IMR-90 (cell line): ENCODE results near the gene B3GNT9. TPM values are rescaled to one million over a fixed set of nuclear protein-coding genes. Genes with fewer than 3 reads are reported as not detected.

ENCODE experiments used
- ATAC-seq: fragments of 200-7000 bp; cut with Tn5 transposase; 2 replicates; pipeline ENCODE4 v1.9.1; 2020; ENCODE audit warnings: low read depth, mild to moderate bottlenecking, moderate library complexity
- BruUV-seq: library from RNA; stranded (reverse); fragments of 400-500 nt; replicated peaks from 2 replicates; lab custom pipeline; 2021; lab: Mats Ljungman, UMichigan
- CTCF ChIA-PET: fragments of 300-600 bp; formaldehyde crosslinking; extraction: SDS; loops from one replicate; lab custom pipeline; 2021; ENCODE audit warnings: antibody characterized with exemption; lab: Yijun Ruan, JAX
- POLR2A ChIA-PET: fragments of 300-600 bp; sonication (Branson Sonifier 250); formaldehyde crosslinking; loops from one replicate; lab custom pipeline; 2022; ENCODE audit warnings: antibody characterized with exemption; ENCODE audit not compliant: unreplicated experiment; lab: Charles Lee
- DNase-seq: peaks from one replicate; pipeline ENCODE4 v3.0.0; 2013
- H2AFZ ChIP-seq: replicated peaks from 2 replicates; pipeline ENCODE3; 2013; ENCODE audit warnings: low read length, mild to moderate bottlenecking; ENCODE audit not compliant: poor library complexity
- H2AK5ac ChIP-seq: 2 replicates; pipeline ENCODE4 v1.6.1; 2013; ENCODE audit warnings: low read depth, low read length, inconsistent platforms
- H2AK9ac ChIP-seq: replicated peaks from 2 replicates; pipeline ENCODE3; 2013; ENCODE audit warnings: mild to moderate bottlenecking, low read depth, low read length, moderate library complexity; ENCODE audit not compliant: poor library complexity
- H2BK120ac ChIP-seq: 2 replicates; pipeline ENCODE4 v1.6.1; 2013; ENCODE audit warnings: low read depth, low read length, inconsistent platforms
- H2BK15ac ChIP-seq: 3 replicates; pipeline ENCODE4 v1.6.1; 2013; ENCODE audit warnings: low read depth, low read length, inconsistent platforms
- H2BK20ac ChIP-seq: 2 replicates; pipeline ENCODE4 v1.6.1; 2013; ENCODE audit warnings: low read depth, mild to moderate bottlenecking, inconsistent platforms, low read length, moderate library complexity
- H2BK5ac ChIP-seq: 2 replicates; pipeline ENCODE4 v1.6.1; 2013; ENCODE audit warnings: mild to moderate bottlenecking, low read depth, low read length, inconsistent platforms; ENCODE audit not compliant: poor library complexity, severe bottlenecking
- H3K14ac ChIP-seq: replicated peaks from 2 replicates; pipeline ENCODE4 v1.6.1; 2013; ENCODE audit warnings: low read depth, low read length, inconsistent platforms
- H3K18ac ChIP-seq: 2 replicates; pipeline ENCODE4 v1.6.1; 2013; ENCODE audit warnings: low read depth, low read length, control low read depth
- H3K23ac ChIP-seq: 2 replicates; pipeline ENCODE4 v1.6.1; 2013; ENCODE audit warnings: low read depth, low read length, inconsistent platforms
- H3K27ac ChIP-seq: 2 replicates; pipeline ENCODE4 v1.5.1; 2013; ENCODE audit warnings: mild to moderate bottlenecking, control low read depth, low read length; ENCODE audit not compliant: insufficient read depth
- H3K27me3 ChIP-seq: 2 replicates; pipeline ENCODE4 v1.6.1; 2013; ENCODE audit warnings: low read length; ENCODE audit not compliant: control insufficient read depth, insufficient read depth
- H3K36me3 ChIP-seq: 2 replicates; pipeline ENCODE4 v1.6.1; 2013; ENCODE audit warnings: low read length, mixed read lengths; ENCODE audit not compliant: control insufficient read depth, insufficient read depth
- H3K4ac ChIP-seq: 2 replicates; pipeline ENCODE4 v1.6.1; 2013; ENCODE audit warnings: low read depth, low read length, inconsistent platforms
- H3K4me1 ChIP-seq: 2 replicates; pipeline ENCODE4 v1.6.1; 2013; ENCODE audit warnings: low read length, mixed read lengths; ENCODE audit not compliant: control insufficient read depth, insufficient read depth
- H3K4me2 ChIP-seq: 2 replicates; pipeline ENCODE4 v1.6.1; 2013; ENCODE audit warnings: low read depth, mild to moderate bottlenecking, control low read depth, low read length, moderate library complexity
- H3K4me3 ChIP-seq: 2 replicates; pipeline ENCODE4 v1.5.1; 2013; ENCODE audit warnings: low read depth, mild to moderate bottlenecking, control low read depth, low read length, moderate library complexity; ENCODE audit not compliant: insufficient read depth
- H3K56ac ChIP-seq: 2 replicates; pipeline ENCODE4 v1.6.1; 2013; ENCODE audit warnings: low read length, inconsistent platforms; ENCODE audit not compliant: insufficient read depth; ENCODE audit errors: extremely low read depth
- H3K79me1 ChIP-seq, 2 experiments: 2 replicates each; pipeline ENCODE4 v1.6.1; 2013; ENCODE audit warnings: low read length in 2 of 2, inconsistent platforms in 1 of 2, low read depth in 1 of 2
- H3K9ac ChIP-seq: 2 replicates; pipeline ENCODE4 v1.6.1; 2013; ENCODE audit warnings: low read depth, low read length, control low read depth
- H3K9me1 ChIP-seq: 2 replicates; pipeline ENCODE4 v1.6.1; 2013; ENCODE audit warnings: low read length, inconsistent platforms; ENCODE audit not compliant: insufficient read depth
- H3K9me3 ChIP-seq: 2 replicates; pipeline ENCODE4 v1.6.1; 2013; ENCODE audit warnings: low read length; ENCODE audit not compliant: control insufficient read depth, insufficient read depth
- H4K20me1 ChIP-seq: 2 replicates; pipeline ENCODE4 v1.6.1; 2013; ENCODE audit warnings: low read length, inconsistent platforms; ENCODE audit not compliant: insufficient read depth
- H4K5ac ChIP-seq: 2 replicates; pipeline ENCODE4 v1.6.1; 2013; ENCODE audit warnings: mild to moderate bottlenecking, low read depth, low read length, control low read depth
- H4K8ac ChIP-seq, 2 experiments: 2 replicates each; pipeline ENCODE4 v1.6.1; 2013; ENCODE audit warnings: low read depth in 2 of 2, low read length in 2 of 2, control low read depth in 1 of 2, inconsistent platforms in 1 of 2
- H4K91ac ChIP-seq: 2 replicates; pipeline ENCODE4 v1.6.1; 2013; ENCODE audit warnings: low read depth, low read length, inconsistent platforms; ENCODE audit not compliant: insufficient read depth
- FOS ChIP-seq: fragments of 150-350 bp; IDR thresholded peaks from 2 replicates; pipeline ENCODE4 v1.6.1; 2016; ENCODE audit warnings: low read depth, low read length
- POLR2A ChIP-seq: IDR thresholded peaks from 2 replicates; pipeline ENCODE4 v1.6.1; 2012; ENCODE audit warnings: mild to moderate bottlenecking, low read depth, low read length
- RFX5 ChIP-seq: IDR thresholded peaks from 2 replicates; pipeline ENCODE4 v1.8.0; 2012; ENCODE audit warnings: low read depth, mild to moderate bottlenecking, low read length, moderate library complexity
- WGBS, 2 experiments: methylation state at CpG; one replicate each; pipeline versions ENCODE4 v1.1.5 to v1.1.7; 2013; ENCODE audit warnings: missing lambda C conversion rate in 2 of 2; ENCODE audit not compliant: insufficient read length in 1 of 2; ENCODE audit errors: extremely low coverage in 2 of 2; 5-methylcytosine and 5-hydroxymethylcytosine counted together
- dilution Hi-C: fragments of 300-500 bp; cut with HindIII; formaldehyde crosslinking; loops from one replicate; pipeline ENCODE4 v1.14.3; 2018; ENCODE audit warnings: low sequenced_read_pairs; ENCODE audit not compliant: unreplicated experiment
- in situ Hi-C: fragments of 300-500 bp; cut with MboI; formaldehyde crosslinking; loops from 3 replicates; pipeline ENCODE4 v1.14.3; 2019; ENCODE audit warnings: low sequenced_read_pairs, inconsistent platforms, mixed read lengths
- intact Hi-C: fragments of 100-400 bp; cut with micrococcal nuclease; formaldehyde crosslinking; loops from 2 replicates; pipeline ENCODE4 v1.10.0; 2022
- polyA plus RNA-seq, 3 experiments: library from polyadenylated mRNA; depleted of rRNA; stranded (reverse); fragments of >200 nt; gene quantifications; 2 replicates each; pipeline ENCODE4 v1.2.3, GENCODE V29; 2012; ENCODE audit warnings: low replicate concordance in 1 of 3
- total RNA-seq: library from RNA; depleted of rRNA; stranded (reverse); fragments of >200 nt; gene quantifications from 2 replicates; pipeline ENCODE4 v1.2.3, GENCODE V29; 2012
- TF ChIP-seq, protein P1 (sequence below): fragments of 150-350 bp; IDR thresholded peaks from 2 replicates; pipeline ENCODE4 v1.6.1; 2017; ENCODE audit warnings: mild to moderate bottlenecking, antibody characterized with exemption, low read length, low read depth

Gene B3GNT9
- total and polyA plus RNA-seq, 2 of the 4 experiments (the other 2 are of a cell fraction) = 5.0 to 12.0 TPM

DNA sequence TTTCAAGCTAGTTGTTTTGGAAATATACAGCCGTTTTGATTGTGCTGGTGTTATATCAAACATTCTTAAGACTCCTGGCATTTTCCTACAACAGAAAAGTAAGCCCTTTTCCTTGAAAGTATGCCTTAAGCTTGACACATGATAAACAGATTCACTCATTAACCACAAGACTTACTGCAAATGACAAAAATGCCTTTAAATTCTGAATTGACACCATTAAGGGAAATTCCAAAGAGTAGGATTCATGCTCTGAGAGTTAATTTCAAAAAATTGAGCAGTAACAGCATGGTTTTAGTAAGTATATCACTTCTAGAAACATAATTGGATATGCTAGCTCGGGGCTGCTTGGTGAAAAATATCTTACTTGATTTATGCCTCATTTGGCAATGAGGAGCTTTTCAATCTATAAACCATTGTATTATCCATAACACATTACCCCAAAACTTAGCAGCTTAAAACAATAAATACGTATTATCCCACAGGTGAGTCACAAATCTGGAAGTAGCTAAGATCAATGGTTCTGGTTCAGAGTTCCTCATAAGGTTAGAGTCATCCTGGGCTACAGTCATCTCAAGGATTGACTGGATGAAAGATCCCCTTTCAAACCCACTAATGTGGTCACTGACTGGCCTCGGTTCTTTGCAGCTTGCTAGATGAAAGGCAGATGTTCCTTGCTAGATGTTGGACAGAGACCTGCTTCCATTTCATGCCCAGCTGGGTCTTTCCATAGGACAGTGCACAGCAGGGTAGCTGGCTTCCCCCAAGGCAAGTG lies 49.3 kb downstream of the B3GNT9 start:
- no peak overlapping the region for H2BK120ac ChIP-seq
- H3K4me2 ChIP-seq = no peak overlapping the region
- peak overlapping the region; percentile 53 for H2BK5ac ChIP-seq
- no CpG with 5 or more reads among the region's 4 CpGs for WGBS, 2 experiments
- peak; percentile 27; the same call in 1 of the 2 replicates for ATAC-seq
- H3K79me1 ChIP-seq = peaks cover 5 to 6% of the 10 kb centered on the region in 2 experiments; a peak in 3 of 4 replicates
- H2BK15ac ChIP-seq = no peak overlapping the region
- no peak overlapping the region for H4K91ac ChIP-seq
- H4K20me1 ChIP-seq = peaks cover 19% of the 10 kb centered on the region
- intact Hi-C loops = loop anchor here (1.0 kb wide), 2 partner anchors 83 to 124 kb away; no protein-coding TSS in a partner anchor
- ChIA-PET CTCF (interaction anchor here (0.6 to 2.6 kb wide), 14 partner anchors 10 to 154 kb away, joined by 3 to 22 read pairs (median 4); partner anchors contain the start of gene NOL3), POLR2A (interaction anchor here (0.6 kb wide), 2 partner anchors 64 to 78 kb away, joined by 3 to 4 read pairs; no protein-coding TSS in a partner anchor)
- no peak overlapping the region; the same call in 1 of the 2 replicates for H3K18ac ChIP-seq
- TF ChIP-seq, protein P1, sequence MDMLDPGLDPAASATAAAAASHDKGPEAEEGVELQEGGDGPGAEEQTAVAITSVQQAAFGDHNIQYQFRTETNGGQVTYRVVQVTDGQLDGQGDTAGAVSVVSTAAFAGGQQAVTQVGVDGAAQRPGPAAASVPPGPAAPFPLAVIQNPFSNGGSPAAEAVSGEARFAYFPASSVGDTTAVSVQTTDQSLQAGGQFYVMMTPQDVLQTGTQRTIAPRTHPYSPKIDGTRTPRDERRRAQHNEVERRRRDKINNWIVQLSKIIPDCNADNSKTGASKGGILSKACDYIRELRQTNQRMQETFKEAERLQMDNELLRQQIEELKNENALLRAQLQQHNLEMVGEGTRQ = no peak
- TF ChIP-seq POLR2A (no peak), RFX5 (no peak), FOS (no peak)
- H3K27me3 ChIP-seq = no peaks in the 10 kb centered on the region
- no peaks in the 10 kb centered on the region for H3K9me3 ChIP-seq
- in situ Hi-C loops = no loop called here
- H3K9me1 ChIP-seq = peaks cover 6% of the 10 kb centered on the region; the same call in 1 of the 2 replicates
- H4K5ac ChIP-seq = no peak overlapping the region
- dilution Hi-C loops = no loop called here
- H3K4me1 ChIP-seq = peaks cover 5% of the 10 kb centered on the region
- no peak overlapping the region for H2BK20ac ChIP-seq
- no peak overlapping the region for H3K9ac ChIP-seq
- peak; percentile 72 for DNase-seq
- peak overlapping the region; percentile 44 for H2AK5ac ChIP-seq
- H4K8ac ChIP-seq = no peak overlapping the region
- H3K56ac ChIP-seq = no peak overlapping the region
- H3K27ac ChIP-seq = 0 out of 2 replicates have a peak overlapping the region, but pooled peaks have one; percentile 16
- H3K14ac ChIP-seq = no peak overlapping the region
- H3K4me3 ChIP-seq = no peak overlapping the region
- H3K4ac ChIP-seq = 0 out of 2 replicates have a peak overlapping the region, but pooled peaks have one; percentile 9
- no peak overlapping the region for H2AFZ ChIP-seq
- no peak overlapping the region for H2AK9ac ChIP-seq
- no peak overlapping the region for H3K23ac ChIP-seq
- H3K36me3 ChIP-seq = peaks cover 2% of the 10 kb centered on the region; the same call in 1 of the 2 replicates
- no TSS peak for BruUV-seq
